Limb (tissue), 2 donors: ENCODE data around the gene RSBN1.
"Not testable (repeated sequence)": the region's sequence is repeated elsewhere in the genome, so short reads cannot be mapped to it uniquely, and the experiment has no call there.

Experiments used
- DNase-seq, 2 donors: peaks; one replicate each; pipeline ENCODE4 v3.0.0-alpha.2; 2016; ENCODE audit errors: extremely low spot score in 2 of 2

The RSBN1 gene

GRCh38 chr1:113745425-113745824 is 66.9 kb downstream of the RSBN1 start:
- no peak for DNase-seq

GRCh38 chr1:113744114-113744513 is 68.2 kb downstream of the RSBN1 start:
- DNase-seq, result no peak

- no peak for DNase-seq
Measured at GRCh38 chr1:113742515-113742914, 69.8 kb downstream of the RSBN1 start.

- DNase-seq, result no peak
Measured at GRCh38 chr1:113734357-113735055, 77.8 kb downstream of the RSBN1 start.

- DNase-seq, result no peak
Measured at GRCh38 chr1:113732802-113733201, 79.5 kb downstream of the RSBN1 start.

- no peak for DNase-seq
Measured at GRCh38 chr1:113721010-113721409, 91.3 kb downstream of the RSBN1 start.

GRCh38 chr1:113718621-113719020 is 93.7 kb downstream of the RSBN1 start:
- not testable (repeated sequence) for DNase-seq

- not testable (repeated sequence) for DNase-seq
Measured at GRCh38 chr1:113717506-113717905, 94.8 kb downstream of the RSBN1 start.

GRCh38 chr1:113714606-113715269 is 97.5 kb downstream of the RSBN1 start:
- DNase-seq, result no peak
